ENCODE data around the gene PSMB10.

PSMB10 gene

DNA sequence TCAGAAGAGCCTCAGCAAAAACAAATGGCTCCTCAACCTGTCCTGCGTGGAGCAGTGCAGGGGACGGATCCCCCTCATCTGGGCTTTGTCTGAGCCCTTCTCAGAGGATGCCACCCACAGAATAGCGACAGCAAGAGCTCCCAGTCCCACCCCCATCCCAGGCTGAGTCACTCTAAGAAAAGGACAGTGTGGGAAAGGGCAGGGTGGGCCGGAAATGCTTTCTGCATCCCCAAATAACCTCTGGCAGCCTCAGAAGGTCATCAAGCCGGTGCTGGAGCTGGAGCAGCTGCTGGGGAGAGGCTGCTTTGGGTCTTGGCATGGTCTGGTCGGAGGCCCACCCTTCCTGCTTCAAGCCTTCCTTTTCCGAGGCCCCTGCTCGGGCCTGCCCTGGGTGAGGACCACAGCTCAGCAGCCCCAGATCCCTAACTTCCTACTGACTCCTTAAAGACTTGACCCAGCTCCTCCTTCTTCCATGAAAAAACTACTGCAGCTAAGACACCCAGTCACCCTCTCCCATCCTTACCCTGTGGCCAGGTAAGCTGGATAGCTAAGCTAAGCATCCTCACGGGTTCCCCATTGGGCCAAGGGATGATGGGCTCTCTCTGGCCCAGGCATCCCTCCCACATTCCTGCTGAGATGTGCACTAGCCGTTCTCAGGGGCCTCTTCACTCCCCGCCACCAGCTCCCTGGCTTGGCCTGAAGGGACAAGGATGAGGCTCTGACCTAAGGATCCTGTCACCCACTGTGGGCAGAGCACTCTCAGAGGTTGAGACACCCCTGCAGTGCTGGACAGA is 23.1 kb upstream of the PSMB10 start:
- Histone ChIP-seq H3K4me1 (ENCODE audit: control insufficient read depth, insufficient read depth, low read length) (peaks cover 23% of the 10 kb centered on the region), H3K36me3 (ENCODE audit: control insufficient read depth, insufficient read depth, low read length) (no peaks in the 10 kb centered on the region), H3K9me3 (ENCODE audit: control insufficient read depth, low read length) (no peaks in the 10 kb centered on the region), H3K27me3 (ENCODE audit: control insufficient read depth, insufficient read depth, low read length) (no peaks in the 10 kb centered on the region), H3K9ac (ENCODE audit: low read length) (no peak overlapping the region), H3K4me3 (ENCODE audit: low read length) (no peak overlapping the region)

GRCh38 chr16:67957622-67958021 is 21.0 kb upstream of the PSMB10 start:
- peaks cover 17% of the 10 kb centered on the region for H3K4me1 ChIP-seq (ENCODE audit: control insufficient read depth, insufficient read depth, low read length)
- H3K36me3 ChIP-seq (ENCODE audit: control insufficient read depth, insufficient read depth, low read length) = no peaks in the 10 kb centered on the region
- no peak overlapping the region for H3K9ac ChIP-seq (ENCODE audit: low read length)
- H3K9me3 ChIP-seq (ENCODE audit: control insufficient read depth, low read length) = no peaks in the 10 kb centered on the region
- no peak overlapping the region for H3K4me3 ChIP-seq (ENCODE audit: low read length)
- no peaks in the 10 kb centered on the region for H3K27me3 ChIP-seq (ENCODE audit: control insufficient read depth, insufficient read depth, low read length)

GRCh38 chr16:67954421-67955196 is 18.0 kb upstream of the PSMB10 start:
- Histone ChIP-seq H3K9ac (ENCODE audit: low read length) (no peak overlapping the region), H3K4me1 (ENCODE audit: control insufficient read depth, insufficient read depth, low read length) (no peaks in the 10 kb centered on the region), H3K36me3 (ENCODE audit: control insufficient read depth, insufficient read depth, low read length) (no peaks in the 10 kb centered on the region), H3K4me3 (ENCODE audit: low read length) (no peak overlapping the region), H3K9me3 (ENCODE audit: control insufficient read depth, low read length) (no peaks in the 10 kb centered on the region), H3K27me3 (ENCODE audit: control insufficient read depth, insufficient read depth, low read length) (no peaks in the 10 kb centered on the region)

- H3K9me3 ChIP-seq (ENCODE audit: control insufficient read depth, low read length) = no peaks in the 10 kb centered on the region
- no peaks in the 10 kb centered on the region for H3K27me3 ChIP-seq (ENCODE audit: control insufficient read depth, insufficient read depth, low read length)
- no peaks in the 10 kb centered on the region for H3K36me3 ChIP-seq (ENCODE audit: control insufficient read depth, insufficient read depth, low read length)
- no peaks in the 10 kb centered on the region for H3K4me1 ChIP-seq (ENCODE audit: control insufficient read depth, insufficient read depth, low read length)
- H3K4me3 ChIP-seq (ENCODE audit: low read length) = no peak overlapping the region
- H3K9ac ChIP-seq (ENCODE audit: low read length) = no peak overlapping the region
Measured at GRCh38 chr16:67953641-67954375, 17.2 kb upstream of the PSMB10 start.

DNA sequence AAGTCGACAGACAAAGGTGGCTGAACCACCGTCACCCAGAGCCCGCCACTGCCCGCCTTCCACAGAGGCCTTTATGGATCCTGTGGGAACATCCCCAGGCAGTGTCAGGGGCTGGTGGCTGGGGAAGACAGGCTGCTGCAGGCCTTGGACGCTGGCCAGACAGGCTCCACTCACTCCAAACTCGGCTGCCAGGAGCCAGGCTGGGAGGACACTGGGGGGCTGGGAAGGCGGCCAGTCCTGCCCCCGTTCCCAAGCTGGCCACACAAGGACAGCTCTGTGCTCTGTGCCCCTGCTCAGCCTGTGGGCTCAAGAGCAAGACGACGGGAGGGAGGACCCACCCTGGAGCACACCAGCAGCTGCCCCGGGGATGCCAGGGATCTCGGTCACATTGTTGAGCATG is 14.8 kb upstream of the PSMB10 start:
- no peaks in the 10 kb centered on the region for H3K36me3 ChIP-seq (ENCODE audit: control insufficient read depth, insufficient read depth, low read length)
- no peaks in the 10 kb centered on the region for H3K4me1 ChIP-seq (ENCODE audit: control insufficient read depth, insufficient read depth, low read length)

GRCh38 chr16:67950335-67950843 is 13.7 kb upstream of the PSMB10 start:
- H3K9ac ChIP-seq (ENCODE audit: low read length) = no peak overlapping the region
- no peaks in the 10 kb centered on the region for H3K36me3 ChIP-seq (ENCODE audit: control insufficient read depth, insufficient read depth, low read length)

More for the DNA sequence above, 14.8 kb upstream of the PSMB10 start:
- Histone ChIP-seq H3K9ac (ENCODE audit: low read length) (no peak overlapping the region), H3K27me3 (ENCODE audit: control insufficient read depth, insufficient read depth, low read length) (no peaks in the 10 kb centered on the region), H3K4me3 (ENCODE audit: low read length) (no peak overlapping the region), H3K9me3 (ENCODE audit: control insufficient read depth, low read length) (no peaks in the 10 kb centered on the region)

DNA sequence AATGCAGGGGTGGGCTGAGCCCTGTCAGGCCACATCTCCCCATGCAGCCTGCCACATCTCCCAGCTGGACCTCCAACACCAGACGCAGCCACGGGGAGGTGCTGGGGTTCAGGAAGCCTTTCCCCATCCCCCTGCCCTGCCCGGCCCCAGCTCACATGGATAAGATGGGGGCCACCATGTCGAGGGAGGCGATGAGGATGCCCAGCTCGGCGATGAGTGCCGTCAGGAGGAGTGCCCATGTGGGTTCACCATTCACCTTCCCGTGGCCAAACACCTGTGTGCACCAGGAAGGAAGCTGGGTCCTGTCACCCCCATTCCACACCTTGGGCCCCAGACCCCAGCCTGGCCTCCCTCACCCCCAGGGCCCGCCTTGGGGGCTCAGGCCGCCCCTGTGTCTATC is 13.0 kb upstream of the PSMB10 start:
- Histone ChIP-seq H3K9ac (ENCODE audit: low read length) (no peak overlapping the region), H3K27me3 (ENCODE audit: control insufficient read depth, insufficient read depth, low read length) (no peaks in the 10 kb centered on the region), H3K4me1 (ENCODE audit: control insufficient read depth, insufficient read depth, low read length) (no peaks in the 10 kb centered on the region), H3K9me3 (ENCODE audit: control insufficient read depth, low read length) (no peaks in the 10 kb centered on the region), H3K36me3 (ENCODE audit: control insufficient read depth, insufficient read depth, low read length) (no peaks in the 10 kb centered on the region), H3K4me3 (ENCODE audit: low read length) (no peak overlapping the region)

More at GRCh38 chr16:67950335-67950843, 13.7 kb upstream of the PSMB10 start:
- Histone ChIP-seq H3K27me3 (ENCODE audit: control insufficient read depth, insufficient read depth, low read length) (no peaks in the 10 kb centered on the region), H3K4me1 (ENCODE audit: control insufficient read depth, insufficient read depth, low read length) (no peaks in the 10 kb centered on the region), H3K4me3 (ENCODE audit: low read length) (no peak overlapping the region), H3K9me3 (ENCODE audit: control insufficient read depth, low read length) (no peaks in the 10 kb centered on the region)

DNA sequence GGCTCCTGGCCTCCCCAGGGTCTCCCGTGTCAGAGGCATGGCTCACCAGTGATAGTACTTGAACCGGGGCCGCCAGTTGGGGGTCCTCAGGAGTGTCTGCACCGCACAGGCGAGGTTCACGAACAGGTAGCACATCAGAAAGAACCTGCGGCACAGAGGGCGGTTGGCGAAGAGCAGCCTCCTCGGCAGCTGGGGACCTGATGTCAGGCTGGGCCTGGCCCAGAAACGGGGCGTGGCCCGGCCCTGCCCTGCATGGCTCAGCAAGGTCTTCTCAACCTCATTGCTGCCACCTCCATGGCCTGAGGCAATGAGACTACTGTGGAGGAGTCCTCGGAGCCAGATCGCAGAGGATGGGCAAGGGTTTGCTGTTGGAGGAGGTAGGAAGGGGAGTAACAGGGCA is 11.4 kb upstream of the PSMB10 start:
- Histone ChIP-seq H3K9ac (ENCODE audit: low read length) (no peak overlapping the region), H3K36me3 (ENCODE audit: control insufficient read depth, insufficient read depth, low read length) (no peaks in the 10 kb centered on the region), H3K9me3 (ENCODE audit: control insufficient read depth, low read length) (no peaks in the 10 kb centered on the region), H3K4me1 (ENCODE audit: control insufficient read depth, insufficient read depth, low read length) (peaks cover 9% of the 10 kb centered on the region), H3K27me3 (ENCODE audit: control insufficient read depth, insufficient read depth, low read length) (no peaks in the 10 kb centered on the region), H3K4me3 (ENCODE audit: low read length) (no peak overlapping the region)

GRCh38 chr16:67946966-67947558 is 10.4 kb upstream of the PSMB10 start:
- Histone ChIP-seq H3K9ac (ENCODE audit: low read length) (no peak overlapping the region), H3K4me3 (ENCODE audit: low read length) (no peak overlapping the region), H3K36me3 (ENCODE audit: control insufficient read depth, insufficient read depth, low read length) (no peaks in the 10 kb centered on the region), H3K4me1 (ENCODE audit: control insufficient read depth, insufficient read depth, low read length) (peaks cover 9% of the 10 kb centered on the region), H3K27me3 (ENCODE audit: control insufficient read depth, insufficient read depth, low read length) (no peaks in the 10 kb centered on the region), H3K9me3 (ENCODE audit: control insufficient read depth, low read length) (no peaks in the 10 kb centered on the region)

GRCh38 chr16:67946128-67946569 is 9.5 kb upstream of the PSMB10 start:
- Histone ChIP-seq H3K27me3 (ENCODE audit: control insufficient read depth, insufficient read depth, low read length) (no peaks in the 10 kb centered on the region), H3K9me3 (ENCODE audit: control insufficient read depth, low read length) (no peaks in the 10 kb centered on the region), H3K4me3 (ENCODE audit: low read length) (no peak overlapping the region), H3K4me1 (ENCODE audit: control insufficient read depth, insufficient read depth, low read length) (peaks cover 9% of the 10 kb centered on the region), H3K36me3 (ENCODE audit: control insufficient read depth, insufficient read depth, low read length) (no peaks in the 10 kb centered on the region), H3K9ac (ENCODE audit: low read length) (no peak overlapping the region)

DNA sequence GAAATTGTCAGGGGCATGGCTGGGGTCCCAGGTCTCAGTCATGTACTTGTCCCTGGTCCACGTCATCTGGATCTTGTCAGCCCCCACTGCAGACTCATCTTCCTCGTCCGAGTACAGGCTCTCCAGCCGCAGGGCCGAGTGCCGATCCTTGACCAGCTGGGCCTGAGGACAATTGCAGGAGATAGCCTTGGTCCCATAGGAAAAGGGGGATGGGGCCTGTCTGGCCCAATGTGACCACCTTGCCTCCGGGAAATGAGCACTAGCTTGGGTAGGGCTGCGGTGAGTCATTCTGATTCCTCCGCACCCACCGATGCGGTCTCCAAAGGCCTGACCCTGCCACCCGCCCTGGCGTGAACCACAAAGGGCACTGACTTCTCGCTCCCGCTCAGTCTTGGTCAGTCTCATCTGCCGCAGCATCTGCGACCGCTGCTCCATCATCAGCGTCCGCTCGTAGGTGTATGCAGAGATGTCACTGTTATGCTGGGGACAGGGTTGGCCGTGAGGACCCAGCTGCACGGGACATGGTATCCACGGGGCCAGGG is 8.8 kb upstream of the PSMB10 start:
- no peak overlapping the region for H3K4me3 ChIP-seq (ENCODE audit: low read length)
- H3K9me3 ChIP-seq (ENCODE audit: control insufficient read depth, low read length) = no peaks in the 10 kb centered on the region
- H3K4me1 ChIP-seq (ENCODE audit: control insufficient read depth, insufficient read depth, low read length) = peaks cover 11% of the 10 kb centered on the region
- H3K36me3 ChIP-seq (ENCODE audit: control insufficient read depth, insufficient read depth, low read length) = no peaks in the 10 kb centered on the region
- no peak overlapping the region for H3K9ac ChIP-seq (ENCODE audit: low read length)
- no peaks in the 10 kb centered on the region for H3K27me3 ChIP-seq (ENCODE audit: control insufficient read depth, insufficient read depth, low read length)

All from mucosa of stomach (tissue), 1 donor.